ENCODE measurements around the gene RENBP. TPM values are rescaled to one million over a fixed set of nuclear protein-coding genes. Genes with fewer than 3 reads are reported as not detected.

Gene RENBP
- total and polyA plus RNA-seq, 2 of the 13 experiments (the other 11 are each of a cell fraction or from before 2014, with no cell fraction given) = 1.4 to 2.6 TPM

- H3K27me3 ChIP-seq (ENCODE audit: control insufficient read depth in 1 of 2, insufficient read depth in 2 of 2, low read length in 2 of 2) = no peaks in the 10 kb centered on the region
- in situ Hi-C loops (cut with HindIII; ENCODE audit: extremely low pct_ligation_motif_present, low pct_unique_long_range_greater_than_20kb) = no loop called here
- 0 out of 2 replicates have a peak overlapping the region, but pooled peaks have one; percentile 22 for H3K9ac ChIP-seq (ENCODE audit: insufficient read depth, low read depth, low read length)
- H3K4me1 ChIP-seq (ENCODE audit: insufficient read depth, low read length) = peaks cover 35% of the 10 kb centered on the region
- intact Hi-C loops (cut with micrococcal nuclease; ENCODE audit: unreplicated experiment) = loop anchor here (10.0 kb wide), 1 partner anchor 177 kb away; the partner anchor contains the start of gene PLXNB3
- no peak overlapping the region for H2AFZ ChIP-seq (ENCODE audit: low read length)
- no peaks in the 10 kb centered on the region for H3K36me3 ChIP-seq (replicated peaks in 1 of 2; ENCODE audit: control insufficient read depth in 1 of 2, insufficient read depth in 2 of 2, low read length in 2 of 2)
- H3K4me3 ChIP-seq (replicated peaks in 1 of 3; ENCODE audit: insufficient read depth in 1 of 3, low read depth in 2 of 3, low read length in 3 of 3) = no peak overlapping the region; a peak in 1 of 6 replicates
- FAIRE-seq = no peak
- peak overlapping the region; percentile 57 for H3K27ac ChIP-seq (ENCODE audit: extremely low read length, insufficient read depth, low read length)
- H3K4me2 ChIP-seq (ENCODE audit: low read depth, low read length) = 0 out of 2 replicates have a peak overlapping the region, but pooled peaks have one; percentile 23
- no peak for ATAC-seq
- ChIA-PET POLR2A (interaction anchor here (0.9 to 1.0 kb wide), 2 partner anchors 13 to 14 kb away, joined by 3 to 5 read pairs; no protein-coding TSS in a partner anchor), CTCF (ENCODE audit: low intra/inter-chr PET ratio, low total read pairs) (no interaction called here)
- no peaks in the 10 kb centered on the region for H3K9me3 ChIP-seq (ENCODE audit: low read length)
- no peaks in the 10 kb centered on the region for H3K79me2 ChIP-seq (ENCODE audit: insufficient read depth, low read length)
- 67% methylated on average over 1 of the region's 23 CpGs for WGBS (ENCODE audit: low lambda C conversion rate)
- BruUV-seq (replicated peaks) = no TSS peak
- DNase-seq (ENCODE audit: low spot score) = peak; percentile 27
- H4K20me1 ChIP-seq (ENCODE audit: insufficient read depth, low read length) = no peaks in the 10 kb centered on the region
- TF ChIP-seq GABPA (IDR thresholded peaks at IDR 0.05; ENCODE audit: low read depth, low read length) = no peak
- TF ChIP-seq GABPA (CRISPR knock-in tag; IDR thresholded peaks at IDR 0.05; ENCODE audit: low read depth) = peak; percentile 34; the same call in 1 of the 2 replicates
- peak; percentile 27; the same call in 1 of the 2 replicates for TF ChIP-seq SOX5 (CRISPR knock-in tag; IDR thresholded peaks at IDR 0.05; ENCODE audit: borderline replicate concordance)
- TF ChIP-seq ZUFSP (CRISPR knock-in tag; IDR thresholded peaks at IDR 0.05; ENCODE audit: borderline replicate concordance) = no peak
- no peak for TF ChIP-seq CBX2 (IDR thresholded peaks at IDR 0.05; ENCODE audit: low read depth, low read length)
- TF ChIP-seq CBX2 (CRISPR knock-in tag; IDR thresholded peaks at IDR 0.05; ENCODE audit: low read depth) = no peak
- no peak for TF ChIP-seq ARNT (IDR thresholded peaks at IDR 0.05)
- TF ChIP-seq PAXIP1 (CRISPR knock-in tag; conservative IDR thresholded peaks at IDR 0.05) = peak; percentile 26; the same call in 1 of the 2 replicates
- no peak for TF ChIP-seq SOX6 (IDR thresholded peaks at IDR 0.05)
- TF ChIP-seq SOX6 (CRISPR knock-in tag; IDR thresholded peaks at IDR 0.05) = 0 out of 2 replicates have a peak, but pooled peaks have one; percentile 34
- 0 out of 2 replicates have a peak, but pooled peaks have one; percentile 25 for TF ChIP-seq MEIS2 (CRISPR knock-in tag; IDR thresholded peaks at IDR 0.05)
- no peak for TF ChIP-seq ZNF263 (CRISPR knock-in tag; IDR thresholded peaks at IDR 0.05)
- no peak for TF ChIP-seq HNF4A (CRISPR knock-in tag; IDR thresholded peaks at IDR 0.05)
- TF ChIP-seq SYNCRIP (IDR thresholded peaks at IDR 0.05; ENCODE audit: insufficient read depth, low read depth, low read length) = no peak
- TF ChIP-seq ZNF784 (CRISPR knock-in tag; IDR thresholded peaks at IDR 0.05; ENCODE audit: borderline replicate concordance) = no peak
- TF ChIP-seq ZFX (CRISPR knock-in tag; IDR thresholded peaks at IDR 0.05; ENCODE audit: low read depth) = peak; percentile 14; the same call in 1 of the 2 replicates
Observed at GRCh38 chrX:153941336-153942252, 2.8 kb downstream of the RENBP start.

Data from HepG2 (cell line).